ENCODE measurements around the gene LRCH3.
"Not testable (repeated sequence)": the region's sequence is repeated elsewhere in the genome, so short reads cannot be mapped to it uniquely, and the experiment has no call there.

LRCH3 gene

GRCh38 chr3:197881970-197882338, 90.9 kb downstream of the LRCH3 start:
- no peak for DNase-seq (ENCODE audit: low read depth in 1 of 2, low spot score in 1 of 2)

- DNase-seq (ENCODE audit: low read depth in 1 of 2, low spot score in 1 of 2) = no peak
Observed at GRCh38 chr3:197882586-197882985, 91.5 kb downstream of the LRCH3 start.

GRCh38 chr3:197883541-197883940, 92.5 kb downstream of the LRCH3 start:
- DNase-seq (ENCODE audit: low read depth in 1 of 2, low spot score in 1 of 2) = no peak

DNA sequence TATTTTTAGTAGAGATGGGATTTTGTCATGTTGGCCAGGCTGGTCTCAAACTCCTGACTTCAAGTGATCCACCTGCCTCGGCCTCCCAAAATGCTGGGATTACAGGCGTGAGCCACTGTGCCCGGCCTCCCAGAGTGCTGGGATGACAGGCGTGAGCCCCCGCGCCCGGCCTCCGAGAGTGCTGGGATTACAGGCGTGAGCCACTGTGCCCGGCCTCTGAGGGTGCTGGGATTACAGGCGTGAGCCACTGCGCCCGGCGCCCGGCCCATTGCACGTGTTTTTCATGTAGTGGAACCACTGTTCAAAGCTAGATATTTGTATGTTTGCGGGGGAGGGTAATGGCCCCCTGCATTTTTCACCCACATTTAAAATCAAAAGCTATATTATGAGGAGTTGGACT, 93.3 kb downstream of the LRCH3 start:
- DNase-seq (ENCODE audit: low read depth in 1 of 2, low spot score in 1 of 2) = not testable (repeated sequence)

- DNase-seq (ENCODE audit: low read depth in 1 of 2, low spot score in 1 of 2) = not testable (repeated sequence)
Observed at GRCh38 chr3:197886052-197886451, 95.0 kb downstream of the LRCH3 start.

- not testable (repeated sequence) for DNase-seq (ENCODE audit: low read depth in 1 of 2, low spot score in 1 of 2)
Observed at GRCh38 chr3:197887430-197888053, 96.5 kb downstream of the LRCH3 start.

- DNase-seq (ENCODE audit: low read depth in 1 of 2, low spot score in 1 of 2) = no peak
Observed at GRCh38 chr3:197888511-197888910, 97.5 kb downstream of the LRCH3 start.

GRCh38 chr3:197889204-197889930, 98.3 kb downstream of the LRCH3 start:
- no peak for DNase-seq (ENCODE audit: low read depth in 1 of 2, low spot score in 1 of 2)

DNA sequence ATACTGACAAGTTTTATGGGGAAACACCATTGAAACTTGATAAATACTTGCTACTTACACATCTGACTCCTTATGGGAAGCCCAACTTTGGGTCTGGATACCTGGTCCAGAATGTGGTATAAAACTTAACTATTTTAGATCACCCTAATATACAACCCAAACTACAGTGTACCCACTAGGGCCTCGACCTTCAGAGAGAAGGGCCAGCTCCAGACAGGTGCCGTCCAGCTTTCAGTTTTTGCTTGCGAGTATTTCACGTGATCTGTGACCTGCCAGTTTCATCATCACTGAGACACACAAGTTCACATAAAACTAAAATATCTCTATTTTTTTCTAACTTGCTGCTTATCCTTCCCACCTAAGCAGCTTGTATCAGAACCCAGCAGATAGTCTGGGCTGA, 99.6 kb downstream of the LRCH3 start:
- no peak for DNase-seq (ENCODE audit: low read depth in 1 of 2, low spot score in 1 of 2)

- no peak for DNase-seq (ENCODE audit: low read depth in 1 of 2, low spot score in 1 of 2)
Observed at GRCh38 chr3:197892162-197892561, 101.1 kb downstream of the LRCH3 start.

DNA sequence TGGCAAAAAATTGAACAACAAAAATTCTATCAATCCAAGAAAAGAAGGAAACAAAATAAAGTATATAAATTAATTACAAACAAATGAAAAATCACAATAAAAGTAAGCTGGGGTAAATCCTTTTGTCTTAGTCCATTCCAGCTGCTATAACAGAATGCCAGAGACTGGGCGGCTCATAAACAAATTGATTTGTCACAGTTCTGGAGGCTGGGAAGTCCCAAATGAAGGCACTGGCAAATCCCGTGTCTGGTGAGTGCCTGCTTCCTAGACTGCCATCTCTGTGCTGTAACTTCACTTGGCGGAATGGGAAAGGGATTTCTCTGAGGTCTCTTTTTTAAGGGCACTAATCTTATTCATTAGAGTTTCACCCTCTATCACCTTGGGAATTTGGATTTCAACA, 105.4 kb downstream of the LRCH3 start:
- no peak for DNase-seq (ENCODE audit: low read depth in 1 of 2, low spot score in 1 of 2)

- no peak for DNase-seq (ENCODE audit: low read depth in 1 of 2, low spot score in 1 of 2)
Observed at GRCh38 chr3:197899833-197900478, 108.9 kb downstream of the LRCH3 start.

GRCh38 chr3:197901626-197902025, 110.6 kb downstream of the LRCH3 start:
- DNase-seq (ENCODE audit: low read depth in 1 of 2, low spot score in 1 of 2) = no peak

DNA sequence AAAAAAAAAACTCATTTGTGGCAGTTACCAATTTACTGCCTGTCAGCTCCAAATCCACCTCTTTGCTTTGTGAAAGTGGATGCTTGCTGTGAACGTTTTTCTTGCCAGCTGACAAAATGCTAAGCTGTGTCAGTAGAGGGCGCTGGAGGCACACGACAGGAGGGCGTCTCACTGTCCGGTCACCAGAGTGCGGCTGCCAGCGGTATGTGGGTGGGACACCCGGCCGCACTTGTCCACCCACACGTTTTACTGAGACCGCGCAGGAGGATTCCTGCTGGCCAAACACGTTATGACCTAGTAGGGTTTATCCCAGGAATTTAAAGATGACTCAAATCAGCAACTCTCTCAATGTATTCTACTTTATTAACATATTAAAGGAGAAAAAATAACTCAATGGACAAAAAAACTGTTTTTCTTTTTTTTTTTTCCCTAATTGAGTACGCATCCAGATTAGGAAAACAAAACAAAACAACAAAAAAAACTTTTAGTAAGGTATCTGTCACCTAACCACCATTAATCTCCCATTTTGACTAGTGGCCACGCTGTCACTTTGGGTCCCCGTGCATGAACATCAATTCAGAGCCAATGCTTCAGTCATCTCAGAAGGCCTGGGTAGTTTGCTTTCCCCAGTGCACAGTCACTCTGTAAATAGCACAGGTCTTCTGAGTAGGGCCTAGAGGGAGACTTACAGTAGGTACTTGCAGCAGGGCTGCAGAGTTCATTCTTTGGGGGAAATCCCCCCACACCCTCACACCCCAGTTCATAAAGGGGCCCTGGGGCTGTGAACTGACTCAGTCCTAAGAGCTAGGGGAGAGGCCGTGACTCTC, 115.2 kb downstream of the LRCH3 start:
- DNase-seq (ENCODE audit: low read depth in 1 of 2, low spot score in 1 of 2) = peak; percentile 69 to 77

DNA sequence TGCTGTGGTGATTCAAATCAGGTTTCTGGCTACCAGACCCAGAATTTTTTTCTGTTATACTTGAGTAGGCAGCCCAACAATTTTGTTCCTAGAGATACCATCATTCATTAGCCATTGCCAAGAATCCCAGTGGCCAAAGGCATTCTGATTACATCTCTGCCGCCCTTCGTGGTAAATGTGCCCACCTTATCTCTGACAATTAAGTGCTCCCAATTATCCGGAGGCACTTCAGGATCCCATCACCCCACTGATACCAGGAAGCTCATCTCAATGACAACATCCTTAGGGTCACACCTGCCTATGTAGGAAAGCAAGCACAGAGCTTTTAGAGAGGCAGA, 115.8 kb downstream of the LRCH3 start:
- DNase-seq (ENCODE audit: low read depth in 1 of 2, low spot score in 1 of 2) = no peak

- DNase-seq (ENCODE audit: low read depth in 1 of 2, low spot score in 1 of 2) = no peak
Observed at GRCh38 chr3:197907196-197907595, 116.1 kb downstream of the LRCH3 start.

- not testable (repeated sequence) for DNase-seq (ENCODE audit: low read depth in 1 of 2, low spot score in 1 of 2)
Observed at GRCh38 chr3:197908550-197908949, 117.5 kb downstream of the LRCH3 start.

- no peak for DNase-seq (ENCODE audit: low read depth in 1 of 2, low spot score in 1 of 2)
Observed at GRCh38 chr3:197908957-197909701, 118.1 kb downstream of the LRCH3 start.

DNA sequence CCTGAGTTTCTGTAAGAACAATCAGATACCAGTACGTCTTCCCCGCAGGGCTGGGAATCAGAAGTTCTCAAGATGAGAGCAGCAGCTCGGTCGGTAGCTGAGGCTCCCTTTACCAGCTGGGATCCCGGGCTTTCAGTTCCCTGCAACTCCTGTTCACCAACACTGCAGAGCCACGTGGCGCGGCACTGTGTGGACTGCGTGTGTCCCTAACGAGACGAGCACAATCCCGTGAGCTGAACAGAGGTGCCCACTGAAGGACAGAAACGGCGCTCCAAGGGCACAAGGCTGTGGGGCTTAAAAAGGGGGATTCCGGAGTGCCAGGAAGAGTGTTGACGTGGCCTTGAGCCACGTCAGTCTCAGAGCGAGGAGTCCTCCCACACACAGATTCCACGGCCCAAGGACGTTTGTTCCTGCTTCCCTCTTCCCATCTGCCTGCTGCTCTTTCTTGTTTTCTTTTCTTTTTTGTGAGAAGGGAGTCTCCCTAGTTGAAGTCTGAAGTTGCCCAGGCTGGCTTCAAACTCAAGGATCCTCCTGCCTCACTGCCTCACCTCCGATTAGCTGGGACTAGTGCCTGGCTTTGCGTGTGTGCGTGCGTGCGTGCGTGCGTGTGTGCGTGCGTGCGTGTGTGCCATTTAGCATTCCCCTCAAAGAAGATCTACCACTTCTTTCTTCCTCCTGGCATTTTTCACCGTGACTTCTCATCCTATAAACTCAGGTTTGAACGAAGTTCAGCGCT, 121.9 kb downstream of the LRCH3 start:
- no peak for DNase-seq (ENCODE audit: low read depth in 1 of 2, low spot score in 1 of 2)

GRCh38 chr3:197913641-197914380, 122.8 kb downstream of the LRCH3 start:
- no peak for DNase-seq (ENCODE audit: low read depth in 1 of 2, low spot score in 1 of 2)

Measured in activated CD4-positive, alpha-beta T cell treated with anti-CD3 and anti-CD28 coated beads, Interleukin-2, amount 50 U/mL, for 24 hours (primary cell).